KOPT-K1 (cell line): ENCODE measurements around the gene MUC22.

Experiments used
- H3K27ac ChIP-seq: fragments of 200-600 bp; sonication (generic); 2 replicates; pipeline ENCODE4 v1.5.1; 2016; ENCODE audit warnings: antibody characterized with exemption, mild to moderate bottlenecking, low read depth, low read length; ENCODE audit not compliant: poor library complexity, severe bottlenecking
- H3K36me3 ChIP-seq: fragments of 200-600 bp; sonication (generic); 2 replicates; pipeline ENCODE4 v1.5.1; 2017; ENCODE audit warnings: antibody characterized with exemption, mild to moderate bottlenecking, low read length, moderate library complexity; ENCODE audit not compliant: insufficient read depth
- H3K9me3 ChIP-seq: fragments of 200-600 bp; sonication (generic); 2 replicates; pipeline ENCODE4 v1.5.1; 2017; ENCODE audit warnings: antibody characterized with exemption, low read length, mild to moderate bottlenecking; ENCODE audit not compliant: insufficient read depth, poor library complexity, severe bottlenecking

Gene MUC22

DNA sequence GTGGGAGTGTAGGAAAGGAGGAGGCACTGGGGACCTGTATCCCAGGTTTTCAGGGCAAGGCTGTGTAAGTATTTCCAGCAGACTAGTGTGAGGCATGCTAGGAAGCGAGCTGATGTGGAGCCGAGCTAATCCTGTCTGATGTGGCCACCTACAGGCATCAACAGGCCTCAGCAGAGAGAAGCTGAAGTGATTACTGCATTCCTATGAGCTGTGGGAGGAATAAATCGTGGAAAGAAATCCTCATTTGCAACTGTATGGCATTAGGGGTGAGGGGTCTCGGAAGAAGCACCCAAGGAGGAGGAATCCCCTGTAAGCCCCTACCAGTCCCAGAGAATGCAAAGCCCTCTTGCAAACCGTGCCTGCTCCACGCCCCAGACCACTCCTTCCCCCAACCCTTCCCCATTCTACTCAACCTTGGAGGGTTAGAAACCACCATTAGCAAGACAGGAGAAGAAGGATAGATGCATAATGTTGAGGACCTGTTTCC, 60.5 kb downstream of the MUC22 start:
- Histone ChIP-seq H3K27ac (no peak overlapping the region), H3K9me3 (no peaks in the 10 kb centered on the region)

DNA sequence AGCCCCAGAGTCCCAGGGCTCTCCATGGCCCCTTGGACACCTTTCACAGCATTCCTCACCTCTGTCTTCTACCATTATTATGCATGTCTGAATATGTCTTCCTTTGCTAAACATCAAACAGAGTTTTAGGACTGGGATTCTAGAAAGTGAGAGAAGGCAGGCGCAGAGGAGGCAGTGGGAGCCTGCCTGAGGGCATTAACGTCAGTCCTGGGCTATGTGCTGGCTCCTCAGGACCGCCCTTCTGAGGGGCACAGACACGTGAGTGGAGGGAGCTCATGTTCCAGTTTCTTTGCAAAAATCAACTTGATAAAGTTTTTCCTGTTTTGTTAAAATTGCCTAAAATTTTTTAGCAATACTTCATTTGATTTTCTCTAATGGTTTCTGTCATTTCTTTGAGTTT, 64.1 kb downstream of the MUC22 start:
- no peak overlapping the region for H3K27ac ChIP-seq
- no peaks in the 10 kb centered on the region for H3K9me3 ChIP-seq
- no peaks in the 10 kb centered on the region for H3K36me3 ChIP-seq

More for the DNA sequence above, 60.5 kb downstream of the MUC22 start:
- no peaks in the 10 kb centered on the region for H3K36me3 ChIP-seq

DNA sequence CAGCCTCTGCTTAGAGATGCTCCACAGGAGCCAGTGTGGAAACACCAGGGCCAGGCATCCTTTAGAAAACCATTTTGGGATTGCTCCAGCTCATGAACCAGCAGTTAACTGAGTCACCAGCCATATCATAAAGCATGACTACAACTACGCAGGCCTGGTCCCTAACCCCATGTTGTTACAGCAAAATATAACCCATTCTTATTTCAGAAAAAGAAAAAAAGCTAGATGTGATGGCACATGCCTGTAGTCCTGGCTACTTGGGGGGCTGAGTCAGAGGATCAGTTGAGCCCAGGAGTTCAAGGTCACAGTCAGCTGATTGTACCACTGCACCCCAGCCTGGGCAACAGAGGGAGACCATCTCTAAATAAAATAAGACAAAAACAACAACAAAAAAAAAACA, 65.3 kb downstream of the MUC22 start:
- no peaks in the 10 kb centered on the region for H3K9me3 ChIP-seq
- no peaks in the 10 kb centered on the region for H3K36me3 ChIP-seq
- H3K27ac ChIP-seq: no peak overlapping the region

DNA sequence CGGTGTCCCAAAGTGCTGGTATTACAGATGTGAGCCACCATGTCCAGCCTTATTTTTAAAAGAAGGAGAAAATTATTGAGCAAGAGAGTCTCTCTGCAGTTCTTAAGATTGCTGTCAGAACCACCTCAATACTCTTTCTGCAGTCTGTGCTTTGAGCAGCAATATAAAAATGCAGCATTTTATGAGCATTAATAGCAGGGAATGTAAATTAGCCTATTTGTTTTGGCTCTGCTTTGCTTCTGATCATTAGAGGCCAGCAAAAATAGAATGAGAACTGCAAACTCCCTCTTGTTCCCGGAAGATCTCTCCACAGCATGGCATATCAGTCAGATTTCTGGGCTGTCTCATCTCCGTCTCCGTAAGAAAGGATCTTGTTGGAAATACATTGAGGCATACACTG, 66.3 kb downstream of the MUC22 start:
- Histone ChIP-seq H3K9me3 (no peaks in the 10 kb centered on the region), H3K36me3 (no peaks in the 10 kb centered on the region), H3K27ac (no peak overlapping the region)

DNA sequence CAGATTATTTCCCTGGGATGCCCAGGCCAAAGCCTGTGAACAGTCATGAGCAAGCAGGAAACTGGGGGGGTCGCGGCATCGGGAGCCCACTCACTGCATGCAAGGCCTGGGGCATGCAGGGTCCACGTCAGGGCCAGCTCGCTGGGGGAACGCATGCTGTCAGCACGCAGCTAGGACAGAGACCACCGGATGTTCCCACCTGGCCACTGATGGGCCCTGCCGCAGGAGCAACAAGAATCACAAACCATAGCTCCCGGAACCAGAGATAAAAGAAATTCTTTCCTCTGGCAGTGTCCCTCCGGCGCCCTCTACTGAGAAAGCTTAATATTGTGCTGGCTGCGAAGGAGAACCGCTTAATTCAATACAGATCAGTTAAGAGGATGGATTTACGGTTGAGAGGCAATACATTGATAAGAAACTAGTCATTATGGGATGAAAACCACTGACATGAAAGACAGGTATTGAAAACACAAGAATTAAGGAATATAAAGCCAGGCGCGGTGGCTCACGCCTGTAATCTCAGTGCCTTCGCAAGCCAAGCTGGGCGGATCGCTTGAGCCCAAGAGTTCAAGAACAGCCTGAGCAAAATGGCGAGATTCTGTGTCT, 69.5 kb downstream of the MUC22 start:
- H3K27ac ChIP-seq: no peak overlapping the region
- no peaks in the 10 kb centered on the region for H3K9me3 ChIP-seq
- H3K36me3 ChIP-seq: no peaks in the 10 kb centered on the region

DNA sequence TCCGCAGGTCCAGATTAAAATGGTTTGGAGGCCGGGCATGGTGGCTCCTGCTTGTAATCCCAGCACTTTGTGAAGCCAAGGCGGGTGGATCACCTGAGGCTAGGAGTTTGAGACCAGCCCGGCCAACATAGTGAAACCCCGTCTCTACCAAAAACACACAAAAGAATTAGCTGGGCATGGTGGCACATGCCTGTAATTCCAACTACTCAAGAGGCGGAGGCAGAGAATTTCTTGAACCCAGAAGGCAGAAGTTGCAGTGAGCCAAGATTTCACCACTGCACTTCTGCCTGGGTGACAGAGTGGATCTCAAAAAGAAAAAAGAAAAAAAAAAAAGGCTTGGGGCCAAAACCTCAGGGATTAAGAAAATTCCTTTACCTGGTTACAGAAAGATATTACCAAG, 71.6 kb downstream of the MUC22 start:
- no peaks in the 10 kb centered on the region for H3K9me3 ChIP-seq
- H3K27ac ChIP-seq: no peak overlapping the region

DNA sequence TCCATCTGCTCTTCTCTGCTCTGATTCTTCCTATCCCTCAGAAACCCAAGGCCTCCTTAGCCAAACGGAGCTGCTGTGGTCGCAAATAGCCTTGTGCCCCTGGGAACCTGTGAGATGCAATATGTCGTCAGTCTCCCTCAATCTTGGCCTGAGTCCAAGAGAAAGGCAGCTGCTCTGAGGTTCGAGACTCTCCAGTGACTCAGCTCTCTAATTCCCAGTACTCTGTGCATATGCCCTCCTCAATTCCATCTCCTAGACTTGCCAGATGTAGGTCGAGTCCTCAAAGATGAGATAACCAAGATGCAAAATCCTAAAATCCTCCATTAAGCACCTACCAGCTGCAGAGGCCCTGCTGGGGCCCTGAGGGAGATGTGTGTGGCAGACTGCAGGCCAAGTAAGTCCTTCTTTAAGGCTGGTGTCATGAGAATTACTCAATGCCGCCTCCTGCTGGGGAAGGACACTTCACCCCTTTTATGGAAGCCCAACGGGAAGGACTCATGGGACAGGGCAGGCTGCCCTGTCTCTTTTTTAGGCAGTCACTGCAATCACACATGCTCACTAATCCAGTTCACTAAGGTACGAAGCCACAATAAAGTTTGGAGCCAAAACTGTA, 73.6 kb downstream of the MUC22 start:
- H3K27ac ChIP-seq: no peak overlapping the region

More for the DNA sequence above, 71.6 kb downstream of the MUC22 start:
- no peaks in the 10 kb centered on the region for H3K36me3 ChIP-seq

More for the DNA sequence above, 73.6 kb downstream of the MUC22 start:
- Histone ChIP-seq H3K9me3 (no peaks in the 10 kb centered on the region), H3K36me3 (no peaks in the 10 kb centered on the region)
